Suprapubic skin (tissue), 3 donors: ENCODE data around the gene SELENOI.

Experiments
- CTCF ChIP-seq, 2 donors: fragments of 200-600 bp in 1 of 2; fragments of 450-650 bp in 1 of 2; sonication (generic) in 1 of 2; IDR thresholded peaks; one replicate each; pipeline ENCODE4 v1.5.1; 2016 to 2019; ENCODE audit warnings: antibody characterized with exemption in 2 of 2, mild to moderate bottlenecking in 1 of 2, moderate library complexity in 1 of 2
- EP300 ChIP-seq: sonication (generic); formaldehyde crosslinking; IDR thresholded peaks from one replicate; pipeline ENCODE4 v1.6.1; 2017; ENCODE audit warnings: antibody characterized with exemption
- POLR2A ChIP-seq, 2 donors: fragments of 450-650 bp; IDR thresholded peaks; one replicate each; pipeline ENCODE4 v1.6.1; 2017; ENCODE audit warnings: antibody characterized with exemption in 2 of 2, mild to moderate bottlenecking in 2 of 2, moderate library complexity in 2 of 2

- TF ChIP-seq EP300 (no peak), CTCF (IDR thresholded peaks at IDR 0.05) (no peak), POLR2A (IDR thresholded peaks at IDR 0.05) (no peak)
These were observed 33.5 kb upstream of the SELENOI start for GRCh38 chr2:26312471-26312870.
